H9 (cell line): ENCODE data around the gene CORO7. TPM values are rescaled to one million over a fixed set of nuclear protein-coding genes. Genes with fewer than 3 reads are reported as not detected.

Experiments
- DNase-seq: peaks from one replicate; pipeline ENCODE4 v3.0.0-alpha.2; 2017
- H2AFZ ChIP-seq: one replicate; pipeline ENCODE4 v1.6.1; 2013; ENCODE audit warnings: mild to moderate bottlenecking, low read length, control low read depth, moderate library complexity
- H2AK5ac ChIP-seq: 2 replicates; pipeline ENCODE4 v1.6.1; 2013; ENCODE audit warnings: low read length, control low read depth, mixed read lengths; ENCODE audit not compliant: insufficient read length
- H2BK120ac ChIP-seq: one replicate; pipeline ENCODE4 v1.6.1; 2013; ENCODE audit warnings: low read depth, mild to moderate bottlenecking, low read length, control low read depth, inconsistent platforms; ENCODE audit not compliant: poor library complexity, severe bottlenecking
- H2BK12ac ChIP-seq: 2 replicates; pipeline ENCODE4 v1.6.1; 2013; ENCODE audit warnings: low read length, control low read depth, mixed read lengths, low read depth; ENCODE audit not compliant: insufficient read length
- H2BK15ac ChIP-seq: 2 replicates; pipeline ENCODE4 v1.6.1; 2013; ENCODE audit warnings: low read depth, low read length, control low read depth
- H2BK20ac ChIP-seq: one replicate; pipeline ENCODE4 v1.6.1; 2013; ENCODE audit warnings: low read depth, mild to moderate bottlenecking, low read length, control low read depth, inconsistent platforms; ENCODE audit not compliant: poor library complexity, severe bottlenecking
- H2BK5ac ChIP-seq: 2 replicates; pipeline ENCODE4 v1.6.1; 2013; ENCODE audit warnings: low read length, control low read depth, mixed read lengths; ENCODE audit not compliant: insufficient read length
- H3K14ac ChIP-seq: 2 replicates; pipeline ENCODE4 v1.6.1; 2013; ENCODE audit warnings: low read length, control low read depth; ENCODE audit not compliant: insufficient read depth
- H3K18ac ChIP-seq: 2 replicates; pipeline ENCODE4 v1.6.1; 2013; ENCODE audit warnings: low read depth, mild to moderate bottlenecking, mixed read lengths, low read length, control low read depth; ENCODE audit not compliant: insufficient read length
- H3K23ac ChIP-seq: 2 replicates; pipeline ENCODE4 v1.6.1; 2013; ENCODE audit warnings: low read length, control low read depth, mixed read lengths, low read depth; ENCODE audit not compliant: insufficient read length
- H3K23me2 ChIP-seq: 2 replicates; pipeline ENCODE4 v1.6.1; 2013; ENCODE audit warnings: low read depth, mild to moderate bottlenecking, mixed read lengths, low read length, control low read depth; ENCODE audit not compliant: insufficient read length, poor library complexity, severe bottlenecking
- H3K27ac ChIP-seq: 2 replicates; pipeline ENCODE4 v1.5.1; 2013; ENCODE audit warnings: low read length, control low read depth, mixed read lengths, low read depth; ENCODE audit not compliant: insufficient read length
- H3K27me3 ChIP-seq: 2 replicates; pipeline ENCODE4 v1.6.1; 2013; ENCODE audit warnings: low read length, control low read depth, inconsistent platforms; ENCODE audit not compliant: insufficient read depth
- H3K4ac ChIP-seq: 2 replicates; pipeline ENCODE4 v1.6.1; 2013; ENCODE audit warnings: low read depth, mild to moderate bottlenecking, control low read depth, inconsistent platforms, low read length, moderate library complexity
- H3K4me1 ChIP-seq: 2 replicates; pipeline ENCODE4 v1.6.1; 2013; ENCODE audit warnings: low read length, control low read depth, inconsistent platforms; ENCODE audit not compliant: insufficient read depth
- H3K4me2 ChIP-seq: 2 replicates; pipeline ENCODE4 v1.6.1; 2013; ENCODE audit warnings: low read length, control low read depth, mixed read lengths; ENCODE audit not compliant: insufficient read length, insufficient read depth
- H3K56ac ChIP-seq: 2 replicates; pipeline ENCODE4 v1.6.1; 2013; ENCODE audit warnings: low read depth, mild to moderate bottlenecking, mixed read lengths, low read length, control low read depth; ENCODE audit not compliant: insufficient read length
- H3K79me1 ChIP-seq: 2 replicates; pipeline ENCODE4 v1.6.1; 2013; ENCODE audit warnings: low read depth, mild to moderate bottlenecking, moderate library complexity, low read length, control low read depth, inconsistent platforms; ENCODE audit not compliant: insufficient read depth, poor library complexity, severe bottlenecking
- H3K79me2 ChIP-seq: 2 replicates; pipeline ENCODE4 v1.6.1; 2013; ENCODE audit warnings: low read length, control low read depth, inconsistent platforms; ENCODE audit not compliant: insufficient read depth
- H3K9ac ChIP-seq: 2 replicates; pipeline ENCODE4 v1.6.1; 2013; ENCODE audit warnings: low read length, control low read depth, mixed read lengths; ENCODE audit not compliant: insufficient read length; ENCODE audit errors: extremely low read depth
- H3K9me3 ChIP-seq: one replicate; pipeline ENCODE4 v1.6.1; 2013; ENCODE audit warnings: low read depth, low read length, inconsistent platforms; ENCODE audit not compliant: control insufficient read depth
- H3T11ph ChIP-seq: one replicate; pipeline ENCODE4 v1.6.1; 2013; ENCODE audit warnings: mild to moderate bottlenecking, low read length, control low read depth, inconsistent platforms
- H4K20me1 ChIP-seq: one replicate; pipeline ENCODE4 v1.6.1; 2013; ENCODE audit not compliant: control insufficient read depth, insufficient read length, insufficient read depth
- H4K5ac ChIP-seq: 2 replicates; pipeline ENCODE4 v1.6.1; 2013; ENCODE audit warnings: low read depth, mild to moderate bottlenecking, mixed read lengths, low read length, control low read depth; ENCODE audit not compliant: insufficient read length
- H4K8ac ChIP-seq: replicated peaks from 2 replicates; pipeline ENCODE4 v1.6.1; 2013; ENCODE audit warnings: low read length, control low read depth, mixed read lengths, low read depth; ENCODE audit not compliant: insufficient read length
- H4K91ac ChIP-seq: 2 replicates; pipeline ENCODE4 v1.6.1; 2013; ENCODE audit warnings: low read depth, mild to moderate bottlenecking, moderate library complexity, mixed read lengths, low read length, control low read depth; ENCODE audit not compliant: insufficient read length
- H3K27ac Mint-ChIP-seq, 3 experiments: 2 replicates in 2 of 3; 3 replicates in 1 of 3; pipeline ENCODE4 v1.8.0; 2020 to 2021; ENCODE audit warnings: mixed read lengths in 3 of 3, mild to moderate bottlenecking in 1 of 3, moderate library complexity in 1 of 3
- H3K27me3 Mint-ChIP-seq: 2 replicates; pipeline ENCODE4 v1.8.0; 2021; ENCODE audit warnings: low read depth, mild to moderate bottlenecking, moderate library complexity, mixed read lengths
- H3K36me3 Mint-ChIP-seq, 3 experiments: 2 replicates in 2 of 3; 3 replicates in 1 of 3; pipeline ENCODE4 v1.8.0; 2020 to 2021; ENCODE audit warnings: low read depth in 3 of 3, mixed read lengths in 3 of 3; ENCODE audit not compliant: insufficient read depth in 1 of 3
- H3K4me1 Mint-ChIP-seq, 2 experiments: 2 replicates each; pipeline ENCODE4 v1.8.0; 2020; ENCODE audit warnings: mixed read lengths in 2 of 2
- H3K4me3 Mint-ChIP-seq, 2 experiments: 2 replicates in 1 of 2; 3 replicates in 1 of 2; pipeline ENCODE4 v1.8.0; 2020 to 2021; ENCODE audit warnings: mild to moderate bottlenecking in 2 of 2, mixed read lengths in 2 of 2, moderate library complexity in 1 of 2
- H3K9me3 Mint-ChIP-seq, 2 experiments: 2 replicates in 1 of 2; 3 replicates in 1 of 2; pipeline ENCODE4 v1.8.0; 2020; ENCODE audit warnings: mild to moderate bottlenecking in 2 of 2, mixed read lengths in 2 of 2, moderate library complexity in 1 of 2
- CTCF ChIP-seq: fragments of 200-600 bp; sonication (generic); conservative IDR thresholded peaks from 3 replicates; pipeline ENCODE4 v1.8.0; 2021; ENCODE audit warnings: antibody characterized with exemption, mild to moderate bottlenecking
- WGBS: extraction: QIAGEN DNeasy Blood & Tissue Kit; methylation state at CpG from one replicate; pipeline ENCODE4 v1.1.7; 2013; ENCODE audit warnings: missing lambda C conversion rate, low lambda C conversion rate, mixed read lengths; ENCODE audit not compliant: insufficient read length; ENCODE audit errors: extremely low coverage; 5-methylcytosine and 5-hydroxymethylcytosine counted together
- total RNA-seq: library from RNA; stranded (reverse); gene quantifications from 2 replicates; pipeline ENCODE4 v1.2.1, GENCODE V29; 2021

The CORO7 gene
- total RNA-seq, 1 experiment from 2014 or later: 38.4 TPM

DNA sequence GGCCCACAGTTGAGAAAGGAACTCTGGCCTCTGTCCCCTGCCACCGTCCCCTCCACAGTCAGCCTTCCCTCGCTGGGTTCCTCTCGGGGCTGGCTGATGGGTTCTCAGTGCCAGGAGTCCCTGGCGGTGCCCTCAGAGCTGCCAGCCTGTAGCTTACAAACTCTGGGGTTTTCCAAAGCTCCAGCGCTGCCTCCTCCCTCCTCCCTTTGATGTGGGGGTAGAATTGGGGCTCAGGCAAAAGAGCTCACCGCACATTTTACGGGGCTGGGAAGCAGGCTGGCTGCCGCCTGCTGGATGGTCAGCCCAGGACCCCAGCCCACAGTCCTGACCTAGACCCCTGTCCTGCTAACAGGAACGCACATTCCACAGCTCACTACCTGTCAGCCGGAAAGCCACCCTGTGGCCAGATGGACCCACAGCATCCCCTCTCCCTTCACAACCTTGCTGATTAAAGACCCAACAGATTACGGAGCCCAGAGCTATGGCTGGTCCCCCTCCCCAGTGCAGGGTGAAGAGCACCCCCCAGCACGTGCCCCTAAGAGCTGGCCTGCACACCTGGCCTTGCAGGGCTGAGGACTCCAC, 38.7 kb downstream of the CORO7 start:
- H3K18ac ChIP-seq: no peak overlapping the region
- no peak overlapping the region for H2BK15ac ChIP-seq
- H3K9me3 ChIP-seq: no peaks in the 10 kb centered on the region
- no peak overlapping the region for H3K27ac ChIP-seq
- H4K8ac ChIP-seq: no peak overlapping the region
- no peak overlapping the region for H3K4ac ChIP-seq
- no peak for DNase-seq
- H3T11ph ChIP-seq: no peak overlapping the region
- no CpG with 5 or more reads among the region's 12 CpGs for WGBS
- no peak overlapping the region for H3K23ac ChIP-seq
- no peaks in the 10 kb centered on the region for H3K27me3 ChIP-seq
- no peak overlapping the region for H2BK12ac ChIP-seq
- H3K9ac ChIP-seq: no peak overlapping the region
- H3K4me1 Mint-ChIP-seq: peaks cover 31 to 58% of the 10 kb centered on the region in 2 experiments
- H3K4me2 ChIP-seq: no peak overlapping the region
- H2AK5ac ChIP-seq: no peak overlapping the region
- no peak overlapping the region for H2BK5ac ChIP-seq
- no peaks in the 10 kb centered on the region for H3K79me1 ChIP-seq
- H3K79me2 ChIP-seq: peaks cover 1% of the 10 kb centered on the region; the same call in 1 of the 2 replicates
- H3K36me3 Mint-ChIP-seq: peaks cover 0 to 3% (median 3%) of the 10 kb centered on the region in 3 experiments; a peak in 2 of 7 replicates
- no peak overlapping the region for H4K91ac ChIP-seq
- H2AFZ ChIP-seq: no peak overlapping the region
- TF ChIP-seq CTCF: peak; percentile 58
- H3K56ac ChIP-seq: no peak overlapping the region
- H3K27me3 Mint-ChIP-seq: no peaks in the 10 kb centered on the region
- H3K27ac Mint-ChIP-seq: peak overlapping the region; percentile 27 to 93 (median 41); a peak in 3 of 7 replicates
- H4K20me1 ChIP-seq: no peaks in the 10 kb centered on the region
- H2BK20ac ChIP-seq: no peak overlapping the region
- no peak overlapping the region for H4K5ac ChIP-seq
- H2BK120ac ChIP-seq: no peak overlapping the region
- no peak overlapping the region for H3K14ac ChIP-seq
- H3K9me3 Mint-ChIP-seq: no peaks in the 10 kb centered on the region
- H3K23me2 ChIP-seq: no peaks in the 10 kb centered on the region
- H3K4me3 Mint-ChIP-seq: peak overlapping the region in 1 of 2 experiments; percentile 43; a peak in 3 of 5 replicates
- peaks cover 11% of the 10 kb centered on the region; the same call in 1 of the 2 replicates for H3K4me1 ChIP-seq
